Natural killer cell (primary cell): Measurements from ENCODE around the gene POT1. TPM values are rescaled to one million over a fixed set of nuclear protein-coding genes. Genes with fewer than 3 reads are reported as not detected.

ENCODE experiments used
- ATAC-seq, 3 donors: fragments of 150-1000 bp in 2 of 3; fragments of 200-7000 bp in 1 of 3; cut with Tn5 transposase; 1 replicate in 1 of 3; 2 replicates in 2 of 3; pipeline ENCODE4 v1.10.0; 2021; ENCODE audit warnings: mild to moderate bottlenecking in 2 of 3, moderate library complexity in 2 of 3
- DNase-seq, 2 donors: peaks; one replicate each; pipeline versions ENCODE4 v3.0.0 to v3.0.0-alpha.2; 2013 to 2021; ENCODE audit warnings: mixed read lengths in 1 of 2
- H3K27ac ChIP-seq: one replicate; pipeline ENCODE4 v1.5.1; 2013; ENCODE audit warnings: mild to moderate bottlenecking, low read length
- H3K27me3 ChIP-seq: one replicate; pipeline ENCODE4 v1.6.1; 2013; ENCODE audit warnings: low read length; ENCODE audit not compliant: control insufficient read depth, insufficient read depth
- H3K36me3 ChIP-seq: one replicate; pipeline ENCODE4 v1.6.1; 2013; ENCODE audit warnings: low read length; ENCODE audit not compliant: control insufficient read depth, insufficient read depth
- H3K4me1 ChIP-seq: one replicate; pipeline ENCODE4 v1.6.1; 2013; ENCODE audit warnings: low read length; ENCODE audit not compliant: control insufficient read depth, insufficient read depth
- H3K4me3 ChIP-seq: one replicate; pipeline ENCODE4 v1.5.1; 2013; ENCODE audit warnings: low read length
- H3K9me3 ChIP-seq: one replicate; pipeline ENCODE4 v1.6.1; 2013; ENCODE audit warnings: low read length; ENCODE audit not compliant: control insufficient read depth, insufficient read depth
- H3K27ac Mint-ChIP-seq, 2 donors: one replicate each; pipeline ENCODE4 v1.8.0; 2022; ENCODE audit warnings: mild to moderate bottlenecking in 2 of 2, mixed read lengths in 2 of 2, moderate library complexity in 1 of 2
- H3K27me3 Mint-ChIP-seq, 2 donors: one replicate each; pipeline ENCODE4 v1.8.0; 2022; ENCODE audit warnings: low read depth in 2 of 2, mixed read lengths in 2 of 2
- H3K36me3 Mint-ChIP-seq: one replicate; pipeline ENCODE4 v1.8.0; 2022; ENCODE audit warnings: mixed read lengths
- H3K4me1 Mint-ChIP-seq, 2 donors: one replicate each; pipeline ENCODE4 v1.8.0; 2022; ENCODE audit warnings: mixed read lengths in 2 of 2
- H3K4me3 Mint-ChIP-seq: one replicate; pipeline ENCODE4 v1.8.0; 2022; ENCODE audit warnings: mild to moderate bottlenecking, moderate library complexity, mixed read lengths
- H3K9me3 Mint-ChIP-seq, 2 donors: one replicate each; pipeline ENCODE4 v1.8.0; 2022; ENCODE audit warnings: mixed read lengths in 2 of 2
- WGBS: methylation state at CpG from one replicate; pipeline ENCODE4 v1.1.7; 2013; ENCODE audit warnings: missing lambda C conversion rate; ENCODE audit not compliant: insufficient coverage; 5-methylcytosine and 5-hydroxymethylcytosine counted together
- intact Hi-C: fragments of 100-400 bp; cut with micrococcal nuclease; formaldehyde crosslinking; loops from one replicate; pipeline ENCODE4 v1.14.2; 2022
- total RNA-seq, 4 donors: library from RNA; stranded (reverse); fragments of 120-200 nt in 1 of 4; gene quantifications; one replicate each; pipeline versions ENCODE4 v1.2.3 to v1.2.4, GENCODE V29; 2013 to 2022
- TF ChIP-seq, protein P1 (sequence below): fragments of 200-600 bp; IDR thresholded peaks from one replicate; pipeline ENCODE4 v1.8.0; 2022; ENCODE audit warnings: antibody characterized with exemption

POT1 gene
- total RNA-seq, 3 donors from 2014 or later (not counting 1 experiment from before 2014, with no cell fraction given): 19.7 to 22.0 (median 20.8) TPM

DNA sequence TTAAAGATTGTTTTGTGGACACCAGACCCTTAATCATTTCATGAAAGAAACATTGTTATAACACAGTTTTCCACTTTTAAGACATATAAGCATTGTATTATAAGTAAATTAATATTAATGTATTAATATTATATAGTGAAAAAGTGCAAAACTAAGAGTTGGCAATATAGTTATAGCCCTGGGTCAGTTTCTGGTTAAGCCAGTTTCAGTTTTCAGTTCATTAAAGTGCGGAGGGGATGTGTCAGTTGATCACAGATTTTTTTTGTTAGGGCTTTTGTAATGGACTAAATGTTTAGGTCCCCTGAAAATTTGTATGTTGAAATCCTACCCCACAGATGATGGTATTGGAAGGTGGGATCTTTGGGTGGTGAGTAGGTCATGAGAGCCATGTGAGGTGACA, 118.3 kb downstream of the POT1 start:
- no peaks in the 10 kb centered on the region for H3K9me3 Mint-ChIP-seq
- H3K27ac Mint-ChIP-seq: no peak overlapping the region
- H3K4me1 Mint-ChIP-seq: no peaks in the 10 kb centered on the region
- intact Hi-C loops: no loop called here
- H3K4me3 Mint-ChIP-seq: no peak overlapping the region
- DNase-seq: no peak
- H3K36me3 ChIP-seq: no peaks in the 10 kb centered on the region
- H3K36me3 Mint-ChIP-seq: no peaks in the 10 kb centered on the region
- no peak for ATAC-seq
- H3K27me3 ChIP-seq: no peaks in the 10 kb centered on the region
- H3K27me3 Mint-ChIP-seq: peaks cover 0 to 11% of the 10 kb centered on the region in 2 donors
- H3K9me3 ChIP-seq: no peaks in the 10 kb centered on the region
- TF ChIP-seq, protein P1, sequence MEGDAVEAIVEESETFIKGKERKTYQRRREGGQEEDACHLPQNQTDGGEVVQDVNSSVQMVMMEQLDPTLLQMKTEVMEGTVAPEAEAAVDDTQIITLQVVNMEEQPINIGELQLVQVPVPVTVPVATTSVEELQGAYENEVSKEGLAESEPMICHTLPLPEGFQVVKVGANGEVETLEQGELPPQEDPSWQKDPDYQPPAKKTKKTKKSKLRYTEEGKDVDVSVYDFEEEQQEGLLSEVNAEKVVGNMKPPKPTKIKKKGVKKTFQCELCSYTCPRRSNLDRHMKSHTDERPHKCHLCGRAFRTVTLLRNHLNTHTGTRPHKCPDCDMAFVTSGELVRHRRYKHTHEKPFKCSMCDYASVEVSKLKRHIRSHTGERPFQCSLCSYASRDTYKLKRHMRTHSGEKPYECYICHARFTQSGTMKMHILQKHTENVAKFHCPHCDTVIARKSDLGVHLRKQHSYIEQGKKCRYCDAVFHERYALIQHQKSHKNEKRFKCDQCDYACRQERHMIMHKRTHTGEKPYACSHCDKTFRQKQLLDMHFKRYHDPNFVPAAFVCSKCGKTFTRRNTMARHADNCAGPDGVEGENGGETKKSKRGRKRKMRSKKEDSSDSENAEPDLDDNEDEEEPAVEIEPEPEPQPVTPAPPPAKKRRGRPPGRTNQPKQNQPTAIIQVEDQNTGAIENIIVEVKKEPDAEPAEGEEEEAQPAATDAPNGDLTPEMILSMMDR: no peak
- WGBS: 89% methylated on average over 1 of the region's 1 CpG
- H3K4me3 ChIP-seq: no peak overlapping the region
- H3K27ac ChIP-seq: no peak overlapping the region
- H3K4me1 ChIP-seq: no peaks in the 10 kb centered on the region

GRCh38 chr7:124810605-124811004, 119.0 kb downstream of the POT1 start:
- Histone ChIP-seq H3K27me3 (no peaks in the 10 kb centered on the region), H3K9me3 (no peaks in the 10 kb centered on the region), H3K4me1 (no peaks in the 10 kb centered on the region), H3K27ac (no peak overlapping the region), H3K4me3 (no peak overlapping the region), H3K36me3 (no peaks in the 10 kb centered on the region)
- no peaks in the 10 kb centered on the region for H3K4me1 Mint-ChIP-seq
- WGBS: 100% methylated on average over 1 of the region's 3 CpGs
- peaks cover 0 to 11% of the 10 kb centered on the region in 2 donors for H3K27me3 Mint-ChIP-seq
- no peaks in the 10 kb centered on the region for H3K9me3 Mint-ChIP-seq
- ATAC-seq (no peak), DNase-seq (no peak)
- TF ChIP-seq, protein P1: no peak
- no peak overlapping the region for H3K27ac Mint-ChIP-seq
- intact Hi-C loops: no loop called here
- no peak overlapping the region for H3K4me3 Mint-ChIP-seq
- no peaks in the 10 kb centered on the region for H3K36me3 Mint-ChIP-seq

DNA sequence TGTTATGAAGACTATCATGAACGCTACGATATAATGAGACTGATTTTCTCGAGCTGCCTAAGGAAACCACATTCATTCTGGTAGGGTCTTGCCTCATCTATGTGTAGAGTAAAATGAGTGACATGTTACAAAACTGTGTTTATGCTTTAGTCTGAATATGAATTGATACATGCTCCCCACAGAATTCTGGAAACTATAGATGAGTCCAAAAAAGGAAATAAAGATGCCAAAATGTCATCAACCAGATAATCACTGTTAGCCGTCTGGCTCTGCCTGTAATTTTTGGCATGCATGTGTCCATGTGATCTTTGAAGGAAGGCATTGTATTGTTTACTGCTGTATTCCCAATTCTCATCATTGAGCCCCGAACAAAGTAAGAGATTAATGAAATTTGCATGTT, 121.4 kb downstream of the POT1 start:
- Histone ChIP-seq H3K36me3 (no peaks in the 10 kb centered on the region), H3K4me1 (no peaks in the 10 kb centered on the region), H3K27me3 (no peaks in the 10 kb centered on the region), H3K27ac (no peak overlapping the region), H3K9me3 (no peaks in the 10 kb centered on the region), H3K4me3 (no peak overlapping the region)
- 94% methylated on average over 5 of the region's 5 CpGs for WGBS
- Mint-ChIP-seq H3K27ac (no peak overlapping the region), H3K4me1 (no peaks in the 10 kb centered on the region), H3K4me3 (no peak overlapping the region), H3K36me3 (no peaks in the 10 kb centered on the region), H3K27me3 (peaks cover 0 to 6% of the 10 kb centered on the region in 2 donors), H3K9me3 (no peaks in the 10 kb centered on the region)
- DNase-seq: no peak
- TF ChIP-seq, protein P1: no peak
- intact Hi-C loops: no loop called here
- ATAC-seq: no peak

DNA sequence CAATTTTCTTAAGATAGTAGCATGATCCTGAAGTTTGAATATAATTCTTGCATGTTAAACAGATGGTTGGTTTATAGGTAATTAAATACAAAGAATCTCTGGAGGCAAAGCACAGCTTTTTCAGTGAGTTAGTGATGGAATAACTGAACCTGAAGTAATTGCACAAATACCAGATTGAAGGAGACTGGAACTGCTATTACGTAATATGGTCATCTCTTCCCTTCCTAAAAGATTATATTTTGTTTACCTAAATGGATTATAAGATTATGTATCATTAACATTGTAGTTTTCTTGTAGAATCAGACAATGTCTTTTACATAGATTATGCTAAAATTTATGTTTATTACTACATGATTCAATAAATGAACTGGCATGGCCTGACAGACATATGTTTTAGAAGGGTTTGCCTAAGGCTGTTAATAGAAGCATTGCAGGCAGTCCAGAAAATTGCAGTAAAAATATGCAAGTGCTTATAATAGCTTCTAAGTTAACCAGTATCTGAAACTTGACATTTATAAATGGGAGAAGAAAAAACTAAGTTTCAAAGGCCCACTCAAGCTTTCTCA, 128.2 kb downstream of the POT1 start:
- Histone ChIP-seq H3K9me3 (no peaks in the 10 kb centered on the region), H3K4me1 (no peaks in the 10 kb centered on the region), H3K36me3 (no peaks in the 10 kb centered on the region), H3K27ac (no peak overlapping the region), H3K4me3 (no peak overlapping the region), H3K27me3 (peaks cover 2% of the 10 kb centered on the region)
- peaks cover 1% of the 10 kb centered on the region for H3K36me3 Mint-ChIP-seq
- no peak for DNase-seq
- no peaks in the 10 kb centered on the region for H3K4me1 Mint-ChIP-seq
- TF ChIP-seq, protein P1: no peak
- H3K27ac Mint-ChIP-seq: no peak overlapping the region
- ATAC-seq: no peak
- no peak overlapping the region for H3K4me3 Mint-ChIP-seq
- WGBS: no CpG with 5 or more reads among the region's 1 CpG
- peaks cover 0 to 3% of the 10 kb centered on the region in 2 donors for H3K27me3 Mint-ChIP-seq
- peaks cover 2% of the 10 kb centered on the region in 2 donors for H3K9me3 Mint-ChIP-seq
- intact Hi-C loops: no loop called here
